Cardiac muscle cell (in vitro differentiated cells and primary cell): ENCODE results near the gene CDH4. TPM values are rescaled to one million over a fixed set of nuclear protein-coding genes. Genes with fewer than 3 reads are reported as not detected.
"Not testable (repeated sequence)": the region's sequence is repeated elsewhere in the genome, so short reads cannot be mapped to it uniquely, and the experiment has no call there.

Source experiments
- DNase-seq, 2 donors: peaks; one replicate each; pipeline versions ENCODE4 v3.0.0 to v3.0.0-alpha.2; 2010 to 2017; ENCODE audit warnings: low read depth in 1 of 2, low spot score in 1 of 2
- H3K27ac ChIP-seq: fragments of 200-600 bp; sonication (generic); 2 replicates; pipeline ENCODE4 v1.5.1; 2016
- H3K27me3 ChIP-seq: fragments of 200-600 bp; sonication (generic); 2 replicates; pipeline ENCODE4 v1.6.0; 2016; ENCODE audit warnings: control low read depth
- H3K36me3 ChIP-seq: fragments of 200-600 bp; sonication (generic); 2 replicates; pipeline ENCODE4 v1.5.1; 2016; ENCODE audit warnings: control low read depth
- H3K4me1 ChIP-seq: fragments of 200-600 bp; sonication (generic); 2 replicates; pipeline ENCODE4 v1.8.1; 2017; ENCODE audit warnings: low read depth, mild to moderate bottlenecking, mixed run types
- H3K4me3 ChIP-seq: fragments of 200-600 bp; sonication (generic); 2 replicates; pipeline ENCODE4 v1.5.1; 2016; ENCODE audit warnings: mild to moderate bottlenecking
- H3K9me3 ChIP-seq: fragments of 200-600 bp; sonication (generic); 2 replicates; pipeline ENCODE4 v1.5.1; 2017; ENCODE audit warnings: low read depth, mild to moderate bottlenecking, control low read depth
- CTCF ChIP-seq: IDR thresholded peaks from 2 replicates; pipeline ENCODE4 v1.5.1; 2012; ENCODE audit warnings: low read depth, mild to moderate bottlenecking, low read length
- polyA plus RNA-seq: library from polyadenylated mRNA; unstranded; fragments of >200 nt; fragmentation: Nextera tagmentation; extraction: Ambion mirVana; gene quantifications from 2 replicates; pipeline ENCODE4 v1.2.1, GENCODE V29; 2016
- total RNA-seq: library from RNA; depleted of rRNA; stranded (reverse); fragments of >200 nt; gene quantifications from 2 replicates; pipeline ENCODE4 v1.2.3, GENCODE V29; 2016

The CDH4 gene
- total and polyA plus RNA-seq, 2 experiments from 2014 or later, result 0.43 to 0.80 TPM

DNA sequence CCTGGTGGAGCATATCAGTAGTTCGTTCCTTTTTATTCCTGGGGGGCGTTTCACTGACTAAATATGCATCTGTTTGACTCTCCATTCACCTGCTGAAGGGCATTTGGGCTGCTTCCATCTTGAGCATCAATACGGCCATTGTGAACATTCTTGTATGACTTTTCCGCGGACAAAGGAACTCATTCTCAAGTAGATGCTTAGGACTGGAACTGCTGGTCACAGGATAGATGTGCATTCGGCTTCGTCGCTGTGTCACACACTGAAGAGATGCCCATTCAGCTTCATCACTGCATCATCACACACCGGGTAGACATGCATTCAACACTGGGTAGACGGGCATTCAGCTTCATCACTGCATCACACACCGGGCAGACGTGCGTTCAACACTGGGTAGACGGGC lies 718.3 kb downstream of the CDH4 start:
- no peaks in the 10 kb centered on the region for H3K27me3 ChIP-seq
- H3K36me3 ChIP-seq, result no peaks in the 10 kb centered on the region
- H3K4me1 ChIP-seq, result peaks cover 8% of the 10 kb centered on the region
- no peak overlapping the region for H3K4me3 ChIP-seq
- H3K27ac ChIP-seq, result no peak overlapping the region
- H3K9me3 ChIP-seq, result no peaks in the 10 kb centered on the region
- no peak for DNase-seq
- no peak for TF ChIP-seq CTCF

DNA sequence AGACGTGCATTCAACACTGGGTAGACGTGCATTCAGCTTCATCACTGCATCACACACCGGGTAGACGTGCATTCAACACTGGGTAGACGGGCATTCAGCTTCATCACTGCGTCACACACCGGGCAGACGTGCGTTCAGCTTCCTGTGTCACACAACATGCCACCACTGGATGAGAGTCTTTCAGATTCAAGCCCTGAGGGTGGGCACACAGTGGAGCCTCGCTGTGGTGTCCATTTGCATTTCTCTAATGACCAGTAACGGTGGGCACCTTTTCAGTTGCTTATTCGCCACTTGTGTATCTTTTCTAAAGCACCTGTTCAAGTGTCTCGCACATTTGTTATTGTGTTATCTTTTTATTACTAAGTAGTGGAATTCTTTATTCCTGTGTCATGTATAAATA lies 719.5 kb downstream of the CDH4 start:
- H3K27me3 ChIP-seq, H3K36me3 ChIP-seq, H3K4me1 ChIP-seq, H3K9me3 ChIP-seq, DNase-seq, H3K4me3 ChIP-seq, H3K27ac ChIP-seq: not testable (repeated sequence)

DNA sequence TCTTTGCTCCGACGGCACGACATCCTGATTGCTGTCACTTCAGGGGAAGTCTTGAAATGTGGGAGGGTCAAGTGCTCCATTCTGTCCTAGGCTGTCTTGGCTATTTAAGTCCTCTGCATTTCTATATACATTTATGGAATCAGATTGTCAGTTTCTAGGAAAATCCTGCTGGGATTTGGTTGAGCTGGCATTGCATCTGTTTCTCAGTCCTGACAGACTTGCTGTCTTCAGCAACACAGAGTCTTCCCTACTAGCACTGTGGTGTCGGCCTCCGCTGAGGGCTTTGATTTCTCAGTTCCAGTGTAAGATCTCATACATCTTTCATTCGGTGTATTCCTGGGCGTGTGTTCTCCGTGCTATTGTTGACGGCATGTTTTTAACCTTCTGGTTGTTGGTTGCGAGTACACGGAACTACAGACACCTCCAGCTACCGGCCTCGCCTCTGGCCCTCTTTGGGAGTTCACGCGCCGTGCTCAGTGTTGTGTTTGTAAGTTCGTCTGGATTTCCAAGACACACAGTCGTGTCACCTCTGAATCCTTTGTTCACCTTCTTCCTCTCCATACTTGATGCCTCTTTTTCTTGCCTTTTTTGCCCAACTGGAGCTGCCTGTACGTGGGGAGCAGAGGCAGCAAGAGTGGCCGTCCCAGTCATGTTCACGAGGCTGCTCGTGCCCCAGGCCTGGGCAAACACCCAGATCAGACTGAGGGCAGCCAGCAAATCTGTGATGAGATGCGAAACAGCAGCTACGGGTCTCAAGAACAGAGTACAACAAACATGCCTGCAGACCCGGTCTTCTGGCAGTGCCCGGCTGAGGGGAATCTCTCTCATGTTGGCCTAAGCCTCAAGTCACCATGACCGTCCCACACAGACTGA lies 720.8 kb downstream of the CDH4 start:
- Histone ChIP-seq H3K27ac (peak overlapping the region; percentile 66), H3K27me3 (no peaks in the 10 kb centered on the region), H3K36me3 (no peaks in the 10 kb centered on the region), H3K4me1 (peaks cover 8% of the 10 kb centered on the region), H3K4me3 (no peak overlapping the region), H3K9me3 (no peaks in the 10 kb centered on the region)
- no peak for TF ChIP-seq CTCF
- no peak for DNase-seq

DNA sequence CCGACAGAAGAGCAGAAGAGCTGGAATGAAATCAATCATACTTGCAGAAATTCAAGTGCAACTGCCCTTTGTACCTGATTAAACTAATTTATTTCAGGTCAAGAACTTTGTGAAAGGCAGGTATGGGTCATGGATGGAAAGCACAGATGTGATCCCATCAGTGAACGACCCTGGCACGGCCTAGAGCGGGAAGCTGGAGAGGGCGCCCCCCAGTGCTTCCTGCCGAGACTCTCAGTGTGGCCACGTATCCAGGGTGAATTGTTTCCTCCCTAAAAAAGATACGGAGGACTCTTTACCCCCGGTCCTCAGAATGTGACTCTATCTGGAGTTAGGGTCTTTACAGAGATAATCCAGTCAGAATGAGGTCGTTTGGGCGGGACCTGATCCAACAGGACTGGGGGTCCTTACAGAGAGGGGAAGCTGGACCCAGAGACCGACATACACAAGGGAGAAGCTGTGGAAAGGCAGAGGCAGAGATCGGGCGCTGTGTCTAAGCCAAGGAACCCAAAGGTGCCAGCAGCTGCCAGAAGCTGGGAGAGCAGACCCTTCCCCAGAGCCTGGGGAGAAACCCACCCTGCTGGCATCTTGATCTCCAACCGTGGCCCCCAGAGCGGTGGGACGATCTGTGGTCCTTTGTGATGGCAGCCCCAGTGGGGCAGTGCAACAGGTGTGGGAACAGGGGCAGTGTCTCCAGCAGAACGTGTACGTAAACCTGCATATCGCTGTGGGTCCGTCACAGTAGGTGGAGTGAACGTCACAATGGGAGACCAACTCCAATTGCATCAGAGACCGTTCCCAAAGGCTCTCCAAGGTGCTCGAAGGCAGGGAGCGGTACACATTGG lies 721.7 kb downstream of the CDH4 start:
- DNase-seq, result no peak
- Histone ChIP-seq H3K27ac (peak overlapping the region; percentile 66), H3K4me3 (no peak overlapping the region), H3K27me3 (no peaks in the 10 kb centered on the region), H3K36me3 (no peaks in the 10 kb centered on the region), H3K4me1 (peaks cover 8% of the 10 kb centered on the region), H3K9me3 (no peaks in the 10 kb centered on the region)
- TF ChIP-seq CTCF, result no peak

- no peak for TF ChIP-seq CTCF
- Histone ChIP-seq H3K27ac (no peak overlapping the region), H3K36me3 (no peaks in the 10 kb centered on the region), H3K4me3 (no peak overlapping the region), H3K4me1 (peaks cover 8% of the 10 kb centered on the region), H3K9me3 (no peaks in the 10 kb centered on the region), H3K27me3 (no peaks in the 10 kb centered on the region)
- DNase-seq, result no peak
Observed at GRCh38 chr20:61974357-61974665, 722.2 kb downstream of the CDH4 start.
